CD4-positive, alpha-beta memory T cell (primary cell): ENCODE results near the gene ARVCF. TPM values are rescaled to one million over a fixed set of nuclear protein-coding genes. Genes with fewer than 3 reads are reported as not detected.

Source experiments
- CTCF ChIA-PET: fragments of 350-600 bp; sonication (Branson Sonifier 250); formaldehyde crosslinking; loops from one replicate; lab custom pipeline; 2021; ENCODE audit warnings: inconsistent platforms; ENCODE audit not compliant: partially characterized antibody; lab: Charles Lee
- POLR2A ChIA-PET: fragments of 350-600 bp; sonication (Branson Sonifier 250); formaldehyde crosslinking; loops from one replicate; lab custom pipeline; 2021; ENCODE audit not compliant: partially characterized antibody; lab: Charles Lee
- DNase-seq, 5 donors: peaks; one replicate each; pipeline versions ENCODE4 v3.0.0 to v3.0.0-alpha.2; 2020 to 2022; ENCODE audit warnings: mixed read lengths in 1 of 5
- H3K27ac ChIP-seq: one replicate; pipeline ENCODE4 v1.7.0; 2013; ENCODE audit warnings: low read depth, low read length
- H3K27me3 ChIP-seq: 2 replicates; pipeline ENCODE4 v1.7.0; 2013; ENCODE audit warnings: mild to moderate bottlenecking, low read length, moderate library complexity; ENCODE audit not compliant: insufficient read depth
- H3K36me3 ChIP-seq: 2 replicates; pipeline ENCODE4 v1.7.0; 2013; ENCODE audit warnings: mild to moderate bottlenecking, low read length, moderate library complexity; ENCODE audit not compliant: insufficient read depth
- H3K4me1 ChIP-seq: 2 replicates; pipeline ENCODE4 v1.7.0; 2013; ENCODE audit warnings: mild to moderate bottlenecking, low read length, moderate library complexity; ENCODE audit not compliant: insufficient read depth
- H3K4me3 ChIP-seq, 2 donors: one replicate each; pipeline ENCODE4 v1.7.0; 2013; ENCODE audit warnings: low read length in 2 of 2, mild to moderate bottlenecking in 1 of 2
- H3K9me3 ChIP-seq, 2 donors: one replicate each; pipeline ENCODE4 v1.7.0; 2013; ENCODE audit warnings: low read length in 2 of 2, control low read depth in 1 of 2; ENCODE audit not compliant: control insufficient read depth in 1 of 2
- H3K27ac Mint-ChIP-seq, 7 donors: one replicate each; pipeline ENCODE4 v1.8.0; 2020 to 2021; ENCODE audit warnings: mixed read lengths in 7 of 7, mild to moderate bottlenecking in 6 of 7, inconsistent platforms in 3 of 7, moderate library complexity in 3 of 7
- H3K27me3 Mint-ChIP-seq, 2 donors: one replicate each; pipeline ENCODE4 v1.8.0; 2020 to 2021; ENCODE audit warnings: mixed read lengths in 2 of 2
- H3K36me3 Mint-ChIP-seq, 2 donors: one replicate each; pipeline ENCODE4 v1.8.0; 2020 to 2021; ENCODE audit warnings: mixed read lengths in 2 of 2, inconsistent platforms in 1 of 2, mild to moderate bottlenecking in 1 of 2
- H3K4me1 Mint-ChIP-seq, 4 donors: one replicate each; pipeline ENCODE4 v1.8.0; 2020 to 2021; ENCODE audit warnings: mixed read lengths in 4 of 4, mild to moderate bottlenecking in 1 of 4
- H3K4me3 Mint-ChIP-seq, 8 donors: one replicate each; pipeline ENCODE4 v1.8.0; 2020 to 2021; ENCODE audit warnings: mixed read lengths in 8 of 8, mild to moderate bottlenecking in 7 of 8, moderate library complexity in 6 of 8, inconsistent platforms in 3 of 8
- H3K9me3 Mint-ChIP-seq, 8 donors: one replicate each; pipeline ENCODE4 v1.8.0; 2020 to 2021; ENCODE audit warnings: mixed read lengths in 8 of 8, mild to moderate bottlenecking in 5 of 8, inconsistent platforms in 3 of 8, moderate library complexity in 1 of 8
- intact Hi-C: fragments of 100-400 bp; cut with micrococcal nuclease; formaldehyde crosslinking; loops from one replicate; pipeline ENCODE4 v1.15.1; 2023
- polyA plus RNA-seq, 2 donors: library from polyadenylated mRNA; unstranded; fragments of 300-500 nt; fragmentation: Illumina TruSeq; gene quantifications; one replicate each; pipeline ENCODE4 v1.2.3, GENCODE V29; 2021
- total RNA-seq, 2 experiments: library from RNA; stranded (reverse); gene quantifications; one replicate each; pipeline ENCODE4 v1.2.3, GENCODE V29; 2021

ARVCF gene
- total and polyA plus RNA-seq, 4 experiments from 2014 or later: 0.28 to 4.2 (median 3.5) TPM; not detected in 1

DNA sequence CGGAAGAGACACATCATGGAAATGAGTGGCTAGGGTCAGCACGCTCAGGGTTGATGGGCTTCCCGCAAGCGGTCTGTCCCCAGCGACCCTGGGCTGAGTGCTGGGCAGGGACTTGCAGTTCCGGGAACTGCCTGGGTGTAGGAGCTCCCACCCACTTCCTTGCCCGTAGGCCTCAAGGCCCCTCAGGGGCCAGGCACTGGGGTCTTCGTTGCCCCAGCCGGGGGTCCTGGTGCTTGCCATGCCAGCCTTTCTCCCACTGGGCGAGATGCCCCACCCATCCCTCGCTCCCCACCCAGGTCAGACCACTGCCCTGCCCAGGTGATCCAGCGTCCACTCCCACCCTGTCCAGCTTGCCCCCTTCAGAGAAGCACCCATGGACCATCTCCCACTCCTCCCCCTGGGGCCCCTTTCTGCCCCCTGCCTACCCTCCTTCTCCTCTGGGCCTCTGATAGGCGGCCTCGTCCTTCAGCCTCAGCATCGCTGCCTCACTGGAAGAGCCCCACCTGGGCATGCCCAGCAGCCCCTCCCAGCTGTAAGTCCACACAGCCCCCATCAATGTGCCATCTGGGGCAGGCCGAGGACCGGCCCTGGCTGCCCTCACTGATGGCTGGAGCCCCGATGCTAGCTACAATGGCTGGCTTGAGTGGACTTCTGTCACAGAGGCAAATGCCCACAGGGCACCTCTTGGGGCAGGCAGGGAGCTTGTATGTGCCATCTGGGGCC is 45.6 kb upstream of the ARVCF start:
- Histone ChIP-seq H3K27me3 (no peaks in the 10 kb centered on the region), H3K9me3 (no peaks in the 10 kb centered on the region), H3K4me3 (no peak overlapping the region), H3K4me1 (peaks cover 5% of the 10 kb centered on the region), H3K27ac (no peak overlapping the region), H3K36me3 (peaks cover 41% of the 10 kb centered on the region)
- no peak for DNase-seq
- H3K36me3 Mint-ChIP-seq: peaks cover 19 to 45% of the 10 kb centered on the region in 2 donors
- peaks cover 0 to 3% (median 0%) of the 10 kb centered on the region in 8 donors for H3K9me3 Mint-ChIP-seq
- no peak overlapping the region for H3K4me3 Mint-ChIP-seq
- no peaks in the 10 kb centered on the region for H3K27me3 Mint-ChIP-seq
- ChIA-PET POLR2A (no interaction called here), CTCF (no interaction called here)
- H3K27ac Mint-ChIP-seq: no peak overlapping the region
- peaks cover 0 to 9% (median 2%) of the 10 kb centered on the region in 4 donors for H3K4me1 Mint-ChIP-seq
- intact Hi-C loops: no loop called here

DNA sequence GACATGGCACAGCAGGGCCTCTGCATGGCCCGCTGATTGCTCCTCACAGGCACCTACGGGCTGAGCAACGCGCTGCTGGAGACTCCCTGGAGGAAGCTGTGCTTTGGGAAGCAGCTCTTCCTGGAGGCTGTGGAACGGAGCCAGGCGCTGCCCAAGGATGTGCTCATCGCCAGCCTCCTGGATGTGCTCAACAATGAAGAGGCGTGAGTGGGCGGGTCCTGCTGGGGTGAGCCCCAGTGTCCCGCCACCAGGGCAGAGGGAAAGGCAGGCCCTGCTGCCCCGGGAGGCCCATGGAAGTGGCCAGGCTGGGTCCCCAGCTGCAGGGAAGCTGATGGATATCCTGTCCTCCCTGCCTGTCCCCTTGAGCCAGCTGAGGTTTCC is 44.8 kb upstream of the ARVCF start:
- intact Hi-C loops: no loop called here
- H3K27ac Mint-ChIP-seq: peak overlapping the region in 1 of 7 donors; percentile 22

DNA sequence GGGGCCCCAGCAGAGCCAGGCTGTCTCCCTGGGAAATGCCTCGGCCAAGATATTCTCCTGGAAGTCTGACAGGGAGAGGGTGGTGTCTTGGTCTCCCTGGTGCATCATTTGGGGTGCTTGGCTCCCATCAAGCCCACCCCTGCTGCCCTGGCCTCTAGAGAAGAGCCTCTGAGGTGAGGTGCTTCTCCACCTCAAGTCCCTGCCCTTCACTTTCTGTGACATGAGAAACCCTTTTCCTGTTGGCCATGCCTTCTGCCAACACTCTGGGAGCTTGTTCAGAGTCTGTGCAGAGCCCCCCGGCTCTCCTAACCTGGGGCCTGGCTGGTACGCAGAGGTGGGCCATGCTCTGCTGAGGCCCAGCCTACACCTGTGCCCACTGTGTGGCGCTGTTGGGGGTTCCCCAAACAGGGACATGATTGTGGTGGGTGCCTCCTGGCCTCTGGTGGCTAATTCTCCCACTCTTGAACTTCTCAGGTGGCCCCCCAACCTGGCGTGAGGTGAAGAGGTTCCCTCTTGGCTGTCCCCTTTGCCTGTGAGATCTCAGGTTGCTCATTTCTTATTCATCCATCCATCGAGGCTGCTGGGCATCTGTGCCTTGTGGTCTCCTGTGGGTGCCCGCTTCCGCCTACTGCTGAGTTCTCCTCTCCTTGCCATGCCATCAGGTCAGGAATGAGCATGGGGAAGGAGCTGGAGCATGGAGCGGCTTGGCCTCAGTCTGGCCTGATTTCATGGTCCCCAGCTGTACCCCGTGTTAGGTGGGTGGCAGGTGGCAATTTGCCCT is 44.3 kb upstream of the ARVCF start:
- Mint-ChIP-seq H3K27me3 (no peaks in the 10 kb centered on the region), H3K4me1 (peaks cover 0 to 9% (median 2%) of the 10 kb centered on the region in 4 donors), H3K36me3 (peaks cover 19 to 54% of the 10 kb centered on the region in 2 donors), H3K4me3 (no peak overlapping the region), H3K9me3 (peaks cover 0 to 3% (median 0%) of the 10 kb centered on the region in 8 donors), H3K27ac (peak overlapping the region in 4 of 7 donors; percentile 2 to 66 (median 46))
- Histone ChIP-seq H3K36me3 (peaks cover 46% of the 10 kb centered on the region), H3K27me3 (no peaks in the 10 kb centered on the region), H3K27ac (no peak overlapping the region), H3K4me3 (no peak overlapping the region), H3K4me1 (peaks cover 5% of the 10 kb centered on the region), H3K9me3 (no peaks in the 10 kb centered on the region)
- peak in 1 of 5 donors; percentile 0 for DNase-seq
- intact Hi-C loops: no loop called here
- ChIA-PET POLR2A (no interaction called here), CTCF (no interaction called here)

More for the DNA sequence above, 44.8 kb upstream of the ARVCF start:
- H3K4me1 ChIP-seq: peaks cover 5% of the 10 kb centered on the region
- no peaks in the 10 kb centered on the region for H3K27me3 ChIP-seq
- no peaks in the 10 kb centered on the region for H3K27me3 Mint-ChIP-seq
- no peak for DNase-seq
- H3K27ac ChIP-seq: no peak overlapping the region
- no peak overlapping the region for H3K4me3 Mint-ChIP-seq
- no peak overlapping the region for H3K4me3 ChIP-seq
- H3K9me3 Mint-ChIP-seq: peaks cover 0 to 3% (median 0%) of the 10 kb centered on the region in 8 donors
- H3K36me3 Mint-ChIP-seq: peaks cover 19 to 49% of the 10 kb centered on the region in 2 donors
- no peaks in the 10 kb centered on the region for H3K9me3 ChIP-seq
- peaks cover 0 to 9% (median 2%) of the 10 kb centered on the region in 4 donors for H3K4me1 Mint-ChIP-seq
- peaks cover 46% of the 10 kb centered on the region for H3K36me3 ChIP-seq
- ChIA-PET POLR2A (no interaction called here), CTCF (no interaction called here)

DNA sequence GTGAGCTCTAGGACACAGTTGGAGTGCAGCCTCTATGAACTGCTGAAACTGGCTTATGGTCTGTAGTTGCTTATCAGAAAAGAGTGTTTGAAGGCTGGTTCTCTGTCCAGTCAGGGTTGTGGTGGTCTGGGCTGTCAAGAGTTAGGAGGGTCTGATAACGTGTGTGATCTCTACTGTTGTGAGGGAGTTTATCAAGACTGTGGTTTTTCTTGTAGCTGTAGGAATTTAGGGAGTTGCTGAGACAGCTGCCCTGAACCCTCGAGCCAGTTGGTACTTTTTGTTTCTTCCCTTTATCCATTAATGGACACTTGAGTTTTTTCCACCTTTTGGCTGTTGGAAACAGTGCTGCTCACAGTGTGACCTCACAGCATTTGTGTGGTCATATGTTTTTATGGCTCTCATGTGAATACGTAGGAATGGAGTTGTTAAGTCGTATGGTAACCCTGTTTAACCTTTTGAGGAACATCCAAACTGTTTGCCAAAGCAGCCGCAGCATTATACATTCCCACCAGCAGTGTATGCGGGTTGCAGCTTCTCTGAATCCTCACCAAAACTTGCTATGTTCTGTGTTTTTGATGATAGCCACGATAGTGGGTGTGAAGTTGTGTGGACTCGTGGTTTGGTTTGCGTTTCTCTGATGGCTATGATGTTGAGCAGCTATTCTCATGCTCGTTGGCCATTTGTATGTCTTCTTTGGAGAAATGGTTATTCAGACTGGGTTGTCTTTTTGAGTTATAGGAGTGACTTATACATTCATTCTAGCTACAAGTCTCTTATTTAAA is 42.6 kb upstream of the ARVCF start:
- peaks cover 53% of the 10 kb centered on the region for H3K36me3 ChIP-seq
- CTCF ChIA-PET: interaction anchor here (1.1 kb wide), 1 partner anchor 12 kb away, joined by 4 read pairs; no protein-coding TSS in a partner anchor

DNA sequence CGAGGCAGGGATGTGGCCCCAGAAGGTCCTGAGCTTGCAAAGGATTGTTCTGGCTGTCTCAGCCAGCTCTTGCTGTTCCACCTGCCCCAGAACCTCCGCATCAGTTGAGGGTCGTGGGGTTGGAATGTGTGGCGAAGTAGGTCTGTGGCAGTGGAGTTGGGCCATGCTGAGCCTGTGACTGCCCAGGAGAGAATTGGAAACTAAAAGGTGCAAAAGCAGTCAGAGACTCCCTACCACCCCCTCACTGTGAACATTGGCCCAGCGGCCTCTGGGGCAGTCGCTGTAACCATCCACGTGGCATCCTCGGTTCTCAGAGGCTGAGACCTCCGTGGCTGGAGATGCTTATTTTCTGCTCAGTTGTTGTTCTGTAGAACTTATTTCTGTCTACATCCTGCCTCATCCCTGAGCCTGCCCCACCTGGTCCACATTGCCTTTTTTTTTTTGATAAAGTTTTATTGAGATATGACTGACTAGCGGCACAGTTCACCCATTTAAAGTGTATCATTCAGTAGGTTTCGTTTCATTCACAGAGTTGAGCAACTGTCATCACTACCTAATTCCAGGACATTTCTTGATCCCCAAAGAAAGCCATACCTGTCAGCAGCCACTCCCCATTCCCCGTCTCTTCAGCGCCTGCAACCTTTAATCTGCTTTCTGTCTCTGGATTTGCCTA is 41.1 kb upstream of the ARVCF start:
- Mint-ChIP-seq H3K36me3 (peaks cover 22 to 61% of the 10 kb centered on the region in 2 donors), H3K9me3 (peaks cover 0 to 3% (median 0%) of the 10 kb centered on the region in 8 donors), H3K27ac (peak overlapping the region in 2 of 7 donors; percentile 22 to 50), H3K4me3 (no peak overlapping the region), H3K4me1 (peaks cover 0 to 7% (median 2%) of the 10 kb centered on the region in 4 donors), H3K27me3 (no peaks in the 10 kb centered on the region)
- ChIA-PET CTCF (no interaction called here), POLR2A (no interaction called here)
- H3K36me3 ChIP-seq: peaks cover 60% of the 10 kb centered on the region
- H3K27ac ChIP-seq: no peak overlapping the region
- intact Hi-C loops: no loop called here
- H3K4me3 ChIP-seq: no peak overlapping the region
- no peaks in the 10 kb centered on the region for H3K27me3 ChIP-seq
- no peak for DNase-seq
- H3K9me3 ChIP-seq: no peaks in the 10 kb centered on the region
- peaks cover 5% of the 10 kb centered on the region for H3K4me1 ChIP-seq

More for the DNA sequence above, 42.6 kb upstream of the ARVCF start:
- H3K4me3 ChIP-seq: no peak overlapping the region
- H3K27ac ChIP-seq: no peak overlapping the region
- no peak for DNase-seq
- H3K4me1 ChIP-seq: peaks cover 5% of the 10 kb centered on the region
- Mint-ChIP-seq H3K9me3 (peaks cover 0 to 3% (median 0%) of the 10 kb centered on the region in 8 donors), H3K4me1 (peaks cover 0 to 7% (median 2%) of the 10 kb centered on the region in 4 donors), H3K27ac (peak overlapping the region in 4 of 7 donors; percentile 18 to 64 (median 60)), H3K4me3 (no peak overlapping the region), H3K27me3 (no peaks in the 10 kb centered on the region), H3K36me3 (peaks cover 19 to 59% of the 10 kb centered on the region in 2 donors)
- intact Hi-C loops: no loop called here
- no peaks in the 10 kb centered on the region for H3K27me3 ChIP-seq
- no peaks in the 10 kb centered on the region for H3K9me3 ChIP-seq
- POLR2A ChIA-PET: interaction anchor here (0.6 kb wide), 1 partner anchor 8 kb away, joined by 3 read pairs; no protein-coding TSS in a partner anchor

DNA sequence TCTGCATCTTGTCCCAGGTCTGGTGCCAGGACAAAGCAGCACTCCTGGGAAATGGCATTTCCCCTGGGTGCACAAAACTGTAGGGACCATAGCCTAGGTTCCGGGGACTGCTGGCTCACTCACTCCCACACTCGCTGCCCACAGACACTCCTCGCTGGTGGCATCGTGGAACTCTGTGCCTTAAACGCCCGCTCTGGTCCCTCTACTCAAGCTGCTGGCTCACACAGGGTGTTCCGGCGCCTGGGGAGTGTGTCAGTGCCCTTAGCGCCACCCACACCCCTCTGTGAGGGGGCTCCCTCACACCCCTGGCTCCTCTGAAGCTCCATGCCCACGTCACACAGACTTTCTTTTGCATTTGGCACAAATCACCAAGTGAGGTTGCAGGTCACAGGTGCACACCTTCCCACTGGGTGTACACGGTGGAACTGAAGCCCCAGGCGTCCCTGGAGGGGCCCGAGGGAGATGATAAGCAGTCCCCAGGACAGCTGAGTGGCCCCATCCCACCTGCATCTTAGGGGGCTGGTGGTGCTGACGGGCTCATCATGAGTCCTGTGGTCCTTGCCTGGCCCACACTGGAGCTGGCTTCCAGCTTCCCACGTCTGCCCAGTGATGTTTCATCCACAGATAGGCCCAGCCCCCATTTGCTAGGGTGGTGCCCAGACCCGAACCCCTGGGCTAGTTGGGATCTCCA is 40.2 kb upstream of the ARVCF start:
- Histone ChIP-seq H3K4me1 (peaks cover 5% of the 10 kb centered on the region), H3K4me3 (no peak overlapping the region), H3K9me3 (no peaks in the 10 kb centered on the region), H3K27me3 (no peaks in the 10 kb centered on the region), H3K27ac (no peak overlapping the region), H3K36me3 (peaks cover 60% of the 10 kb centered on the region)
- DNase-seq: no peak
- no peaks in the 10 kb centered on the region for H3K27me3 Mint-ChIP-seq
- intact Hi-C loops: no loop called here
- no peak overlapping the region for H3K4me3 Mint-ChIP-seq
- peak overlapping the region in 1 of 7 donors; percentile 70 for H3K27ac Mint-ChIP-seq
- H3K36me3 Mint-ChIP-seq: peaks cover 22 to 64% of the 10 kb centered on the region in 2 donors
- POLR2A ChIA-PET: no interaction called here
- CTCF ChIA-PET: no interaction called here
- H3K4me1 Mint-ChIP-seq: peaks cover 0 to 7% (median 2%) of the 10 kb centered on the region in 4 donors
- peaks cover 0 to 3% (median 0%) of the 10 kb centered on the region in 8 donors for H3K9me3 Mint-ChIP-seq
